OCI-LY7 (cell line): Measurements from ENCODE around the gene GLIPR1L1.

Experiments
- CTCF ChIP-seq: fragments of 200-600 bp; sonication (generic); conservative IDR thresholded peaks from 2 replicates; pipeline ENCODE4 v1.5.1; 2014; ENCODE audit warnings: mild to moderate bottlenecking, antibody characterized with exemption, low read length, moderate library complexity, mixed read lengths
- EZH2phosphoT487 ChIP-seq: fragments of 200-600 bp; sonication (generic); IDR thresholded peaks from 2 replicates; pipeline ENCODE4 v1.6.1; 2018; ENCODE audit warnings: low read depth, borderline replicate concordance, mild to moderate bottlenecking, mixed run types, antibody characterized with exemption, low read length, moderate library complexity, mixed read lengths

- TF ChIP-seq CTCF: no peak
- no peak for TF ChIP-seq EZH2phosphoT487
Observed at GRCh38 chr12:75407683-75408082, 73.2 kb downstream of the GLIPR1L1 start.
